Jurkat, Clone E6-1 (cell line): ENCODE data around the gene CASKIN1. TPM values are rescaled to one million over a fixed set of nuclear protein-coding genes. Genes with fewer than 3 reads are reported as not detected.
"Not testable (repeated sequence)": the region's sequence is repeated elsewhere in the genome, so short reads cannot be mapped to it uniquely, and the experiment has no call there.

Experiments
- DNase-seq: peaks from one replicate; pipeline ENCODE4 v3.0.0-alpha.2; 2011; ENCODE audit warnings: low read depth, low spot score
- H3K4me3 ChIP-seq: 2 replicates; pipeline ENCODE4 v1.5.1; 2011; ENCODE audit warnings: mild to moderate bottlenecking, low read length, control low read depth, moderate library complexity
- polyA plus RNA-seq: library from polyadenylated mRNA; unstranded; fragments of >200 nt; gene quantifications from one replicate; pipeline ENCODE4 v1.2.1, GENCODE V29; 2012; ENCODE audit warnings: missing spikeins; ENCODE audit not compliant: insufficient read length, insufficient read depth

The CASKIN1 gene
- 3.2 TPM for polyA plus RNA-seq

DNA sequence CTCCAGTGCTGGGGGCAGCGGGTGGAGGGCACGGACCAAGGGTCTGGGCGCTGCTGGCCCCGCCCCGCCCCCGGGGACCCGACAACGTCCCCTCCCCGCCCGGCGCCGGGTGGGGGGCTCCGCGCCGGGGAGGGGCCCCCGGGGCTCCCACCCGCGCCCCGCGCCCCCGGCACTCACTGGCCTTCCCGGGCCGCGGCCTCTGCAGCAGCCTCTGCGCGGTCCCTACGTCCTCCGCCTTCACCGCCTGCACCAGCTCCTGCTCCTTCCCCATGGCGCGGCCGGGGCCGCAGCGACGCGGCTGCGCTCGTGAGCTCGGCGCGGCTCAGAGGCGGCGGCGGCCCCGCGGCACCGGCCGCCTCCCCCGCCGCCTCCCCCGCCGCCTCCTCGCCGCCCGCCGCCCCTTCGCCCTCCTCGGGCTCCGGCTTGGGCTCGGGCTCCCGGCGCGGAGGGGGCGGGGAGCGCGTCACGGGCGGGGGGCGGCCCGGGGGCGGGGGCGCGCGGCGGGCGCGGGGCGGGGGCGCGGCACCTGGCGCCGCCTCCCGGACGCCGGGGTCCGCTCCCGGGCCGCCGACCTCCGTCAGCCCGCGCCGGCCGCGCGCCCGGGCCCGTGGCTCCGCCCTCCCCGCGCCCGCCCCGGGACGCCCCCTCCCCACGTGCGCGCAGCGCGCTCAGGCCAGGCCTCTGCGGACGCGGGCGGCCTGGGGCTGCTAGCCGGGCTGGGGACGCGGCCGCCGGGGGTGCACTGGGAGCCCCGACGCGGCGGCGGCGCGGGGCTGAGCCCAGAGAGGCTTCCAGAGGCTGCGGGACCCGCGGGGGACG lies at the start of gene CASKIN1:
TSS of gene CASKIN1 (minus strand) at position 444 of the 819 bp plus-strand sequence. CDS start at position 271, 173 bp downstream.
- no peak for DNase-seq
- peak within 1 kb of the TSS; percentile 34 for H3K4me3 ChIP-seq

DNA sequence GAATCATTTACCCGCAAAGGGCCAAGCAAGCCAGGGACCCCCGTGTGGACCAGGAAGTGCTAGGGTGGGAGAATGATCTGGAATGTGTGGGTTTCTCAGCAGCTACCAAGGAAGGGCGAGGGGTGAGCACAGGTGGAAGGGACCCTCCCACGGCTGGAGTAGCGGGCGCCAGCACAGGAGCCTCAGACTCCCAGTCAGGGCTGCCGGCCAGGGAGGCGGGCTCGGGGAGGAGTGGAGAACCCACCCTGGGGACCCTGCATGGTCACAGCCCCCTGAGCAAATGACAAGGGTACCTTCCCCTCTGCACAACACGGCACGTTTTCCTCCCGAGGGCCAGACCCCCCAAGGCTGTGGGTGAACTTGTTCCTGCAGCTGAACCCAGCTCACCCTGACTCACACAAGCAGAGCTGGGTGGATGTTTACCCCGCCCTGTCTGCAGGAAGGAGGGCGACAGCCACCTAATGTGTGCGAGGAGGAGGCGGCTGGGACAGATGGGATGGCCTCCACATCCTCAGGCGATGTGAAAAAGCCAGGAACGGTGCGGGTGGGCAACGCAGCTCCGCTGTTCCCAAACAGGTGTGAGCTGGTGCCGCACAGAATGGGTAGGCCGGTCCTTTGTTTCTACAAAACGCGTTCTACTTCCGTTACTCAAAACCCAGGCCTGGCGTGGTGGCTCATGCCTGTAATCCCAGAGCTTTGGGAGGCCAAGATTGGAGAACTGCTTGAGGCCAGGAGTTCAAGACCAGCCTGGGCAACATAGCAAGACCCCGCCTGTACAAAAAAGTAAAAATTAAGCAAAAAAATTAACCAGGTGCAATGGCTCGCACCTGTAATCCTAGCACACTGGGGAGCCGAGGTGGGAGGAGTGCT lies 48.8 kb upstream of the CASKIN1 start:
- no peak overlapping the region for H3K4me3 ChIP-seq
- DNase-seq, result no peak

GRCh38 chr16:2244301-2244700 lies 47.9 kb upstream of the CASKIN1 start:
- no peak for DNase-seq
- no peak overlapping the region for H3K4me3 ChIP-seq

- DNase-seq, result no peak
- H3K4me3 ChIP-seq, result no peak overlapping the region
These were observed 47.4 kb upstream of the CASKIN1 start for GRCh38 chr16:2243781-2244180.

- no peak for DNase-seq
- H3K4me3 ChIP-seq, result no peak overlapping the region
These were observed 46.7 kb upstream of the CASKIN1 start for GRCh38 chr16:2243031-2243528.

DNA sequence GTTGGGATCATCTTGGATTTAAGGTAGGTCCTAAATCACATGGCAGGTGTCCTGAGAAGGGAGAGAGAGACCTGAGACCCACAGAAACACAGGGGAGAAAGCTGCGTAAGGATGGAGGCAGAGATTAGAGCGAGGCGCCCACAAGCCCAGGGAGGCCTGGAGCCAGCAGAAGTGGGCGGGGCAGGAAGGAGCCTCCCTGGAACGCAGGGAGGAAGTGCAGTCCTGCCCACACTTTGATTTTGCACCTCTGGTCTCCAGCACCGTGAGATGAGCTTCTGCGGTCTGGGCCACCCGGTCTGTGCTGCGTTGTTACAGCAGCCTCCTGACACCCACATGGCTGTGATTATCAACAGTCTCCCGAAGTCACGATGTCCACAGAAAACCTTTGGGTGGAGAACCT lies 46.2 kb upstream of the CASKIN1 start:
- H3K4me3 ChIP-seq, result no peak overlapping the region
- DNase-seq, result no peak

DNA sequence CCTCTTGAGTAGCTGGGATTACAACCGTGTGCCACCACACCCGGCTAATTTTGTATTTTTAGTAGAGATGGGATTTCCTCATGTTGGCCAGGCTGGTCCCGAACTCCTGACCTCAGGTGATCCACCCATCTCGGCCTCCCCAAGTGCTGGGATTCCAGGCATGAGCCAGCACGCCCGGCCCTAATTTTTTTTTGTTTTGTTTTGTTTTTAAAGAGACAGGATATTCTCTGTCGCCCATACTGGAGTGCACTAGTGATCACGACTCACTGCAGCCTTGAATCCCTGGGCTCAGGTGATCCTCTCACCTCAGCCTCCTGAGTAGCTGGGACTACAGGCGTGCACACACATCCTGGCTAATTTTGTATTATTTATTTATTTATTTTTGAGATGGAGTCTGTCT lies 43.9 kb upstream of the CASKIN1 start:
- DNase-seq, H3K4me3 ChIP-seq: not testable (repeated sequence)

DNA sequence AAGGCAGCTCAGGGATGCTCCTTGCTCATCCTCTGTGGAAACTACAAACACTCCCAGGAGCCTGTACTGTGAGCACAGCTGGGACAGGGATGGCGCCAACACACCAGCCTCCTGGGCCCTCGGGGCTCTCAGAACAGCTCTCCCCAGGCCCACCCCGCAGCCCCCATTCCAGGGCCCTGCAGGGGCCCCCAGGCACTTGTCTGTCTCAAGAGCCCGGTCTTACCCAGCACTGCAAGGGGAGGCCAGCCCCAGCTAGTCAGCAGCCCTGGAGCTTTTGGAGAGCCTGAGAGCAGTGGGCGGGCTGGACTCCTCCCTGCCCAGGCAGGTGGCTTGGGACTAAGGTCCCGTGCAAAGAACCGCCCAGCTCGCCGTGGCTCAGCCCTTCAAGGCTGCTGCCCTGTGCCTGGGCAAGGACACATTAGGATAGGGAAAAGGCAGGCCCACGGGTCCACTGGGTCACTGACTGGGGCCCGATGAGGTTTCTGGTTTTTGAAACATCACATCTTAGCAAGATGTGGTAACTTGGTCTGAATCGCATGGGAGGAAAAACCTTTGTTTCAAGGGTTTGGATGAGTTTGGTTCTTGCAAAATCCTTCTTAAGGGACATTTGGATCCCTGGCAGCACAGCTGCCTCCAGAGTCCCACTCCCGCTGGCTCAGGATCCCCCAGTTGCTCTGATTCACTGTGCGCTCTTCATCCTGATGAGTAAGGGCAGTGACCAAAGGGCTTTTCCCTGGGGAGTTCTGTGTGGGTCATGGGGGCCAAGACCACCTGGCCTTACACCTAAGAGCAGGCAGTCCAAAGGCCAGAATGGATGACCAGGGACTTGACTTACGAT lies 42.7 kb upstream of the CASKIN1 start:
- H3K4me3 ChIP-seq, result no peak overlapping the region
- DNase-seq, result no peak

GRCh38 chr16:2238150-2238837 lies 41.9 kb upstream of the CASKIN1 start:
- DNase-seq, result no peak
- H3K4me3 ChIP-seq, result no peak overlapping the region

- DNase-seq, result no peak
- H3K4me3 ChIP-seq, result no peak overlapping the region
These were observed 41.2 kb upstream of the CASKIN1 start for GRCh38 chr16:2237493-2238149.

DNA sequence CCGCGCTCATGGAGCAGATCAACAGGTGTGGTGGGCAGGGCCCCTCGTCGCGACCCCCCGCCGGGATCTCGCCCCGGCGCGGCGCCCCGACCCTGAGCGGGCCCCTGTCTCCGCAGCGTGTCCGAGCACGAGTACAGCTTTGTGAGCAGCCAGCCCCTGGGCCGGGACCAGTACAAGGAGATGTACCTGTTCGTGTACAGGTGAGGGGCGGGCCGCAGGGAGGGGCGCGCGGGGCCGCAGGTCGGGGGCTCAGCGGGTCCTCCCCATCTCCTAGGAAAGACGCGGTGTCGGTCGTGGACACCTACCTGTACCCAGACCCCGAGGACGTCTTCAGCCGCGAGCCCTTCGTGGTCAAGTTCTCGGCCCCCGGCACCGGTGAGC lies 40.7 kb upstream of the CASKIN1 start:
- H3K4me3 ChIP-seq, result no peak overlapping the region
- DNase-seq, result no peak

GRCh38 chr16:2236337-2237101 lies 40.1 kb upstream of the CASKIN1 start, which contains the start of gene DNASE1L2:
TSS of gene DNASE1L2 (plus strand) at chr16:2236444. CDS start at chr16:2236817, 373 bp downstream.
- no peak within 1 kb of the TSS for H3K4me3 ChIP-seq
- DNase-seq, result no peak

GRCh38 chr16:2235695-2236336 lies 39.4 kb upstream of the CASKIN1 start:
- DNase-seq, result no peak
- no peak overlapping the region for H3K4me3 ChIP-seq

DNA sequence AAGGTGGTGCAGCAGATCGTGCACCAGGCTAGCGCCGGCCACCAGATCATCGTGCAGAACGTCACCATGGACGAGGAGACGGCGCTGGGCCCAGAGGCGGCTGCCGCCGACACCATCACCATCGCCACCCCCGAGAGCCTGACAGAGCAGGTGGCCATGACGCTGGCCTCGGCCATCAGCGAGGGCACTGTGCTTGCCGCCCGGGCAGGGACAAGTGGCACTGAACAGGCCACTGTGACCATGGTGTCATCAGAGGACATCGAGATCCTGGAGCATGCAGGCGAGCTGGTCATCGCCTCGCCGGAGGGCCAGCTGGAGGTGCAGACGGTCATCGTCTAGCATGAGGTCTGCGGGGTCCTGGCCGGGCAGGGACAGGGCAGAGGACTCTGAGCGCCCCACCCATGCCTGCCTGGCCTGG lies 38.8 kb upstream of the CASKIN1 start:
- no peak overlapping the region for H3K4me3 ChIP-seq
- no peak for DNase-seq

GRCh38 chr16:2234813-2235170 lies 38.4 kb upstream of the CASKIN1 start:
- no peak for DNase-seq

DNA sequence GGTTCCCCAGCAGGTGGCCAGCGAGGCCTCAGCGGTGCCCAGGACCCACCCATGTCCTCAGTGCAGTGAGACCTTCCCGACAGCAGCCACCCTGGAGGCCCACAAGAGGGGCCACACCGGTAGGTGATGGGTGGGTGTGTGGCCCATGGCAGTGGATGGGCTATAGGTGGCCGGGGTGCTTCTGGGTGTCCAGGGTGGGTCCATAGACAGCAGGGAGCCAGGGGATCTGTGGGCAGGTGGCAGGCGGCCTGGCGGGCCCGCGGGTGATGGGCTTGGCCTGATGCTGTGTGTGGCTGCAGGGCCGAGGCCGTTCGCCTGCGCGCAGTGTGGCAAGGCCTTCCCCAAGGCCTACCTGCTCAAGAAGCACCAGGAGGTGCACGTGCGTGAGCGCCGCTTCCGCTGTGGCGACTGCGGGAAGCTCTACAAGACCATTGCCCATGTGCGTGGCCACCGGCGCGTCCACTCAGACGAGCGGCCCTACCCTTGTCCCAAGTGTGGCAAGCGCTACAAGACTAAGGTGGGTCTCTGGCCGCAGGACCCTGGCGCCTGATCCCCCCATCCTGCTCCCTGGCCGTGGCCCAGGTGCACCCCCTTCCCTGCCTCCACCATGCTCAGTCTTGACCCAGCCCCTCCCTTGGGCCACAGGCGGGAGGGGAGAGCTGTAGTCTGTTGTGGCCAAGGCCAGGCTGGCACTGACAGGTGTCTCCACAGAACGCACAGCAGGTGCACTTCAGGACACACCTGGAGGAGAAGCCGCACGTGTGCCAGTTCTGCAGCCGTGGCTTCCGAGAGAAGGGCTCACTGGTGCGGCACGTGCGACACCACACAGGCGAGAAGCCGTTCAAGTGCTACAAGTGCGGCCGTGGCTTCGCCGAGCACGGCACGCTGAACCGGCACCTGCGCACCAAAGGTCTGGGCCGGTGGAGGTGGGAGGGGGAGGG lies 37.7 kb upstream of the CASKIN1 start:
- no peak overlapping the region for H3K4me3 ChIP-seq
- DNase-seq, result no peak

More at GRCh38 chr16:2234813-2235170, 38.4 kb upstream of the CASKIN1 start:
- no peak overlapping the region for H3K4me3 ChIP-seq
